ENCODE results near the gene LRIT3. TPM values are rescaled to one million over a fixed set of nuclear protein-coding genes. Genes with fewer than 3 reads are reported as not detected.

Gene LRIT3
- total RNA-seq, 4 donors from 2014 or later = 0.67 to 1.8 TPM; not detected in 2

DNA sequence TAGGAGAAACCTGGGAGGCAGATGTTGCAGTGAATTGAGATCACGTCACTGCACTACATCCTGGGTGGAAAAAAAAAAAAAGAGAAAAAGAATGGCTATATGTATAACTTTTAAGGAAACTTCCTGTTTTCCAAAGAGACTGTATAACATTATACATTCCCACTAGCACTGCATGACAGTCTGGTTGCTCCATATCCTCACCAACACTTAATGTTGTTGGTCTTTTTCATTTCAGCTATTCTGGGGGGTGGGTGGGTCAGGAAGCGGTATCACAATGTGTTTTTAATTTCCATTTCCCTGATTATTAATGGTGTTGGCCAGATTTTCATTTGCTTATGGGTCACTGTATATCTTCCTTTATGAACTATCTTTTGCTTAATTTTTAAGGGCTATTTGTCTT is 13.4 kb downstream of the LRIT3 start:
- no peak for DNase-seq
- H3K27me3 ChIP-seq = no peaks in the 10 kb centered on the region
- TF ChIP-seq, protein P1, sequence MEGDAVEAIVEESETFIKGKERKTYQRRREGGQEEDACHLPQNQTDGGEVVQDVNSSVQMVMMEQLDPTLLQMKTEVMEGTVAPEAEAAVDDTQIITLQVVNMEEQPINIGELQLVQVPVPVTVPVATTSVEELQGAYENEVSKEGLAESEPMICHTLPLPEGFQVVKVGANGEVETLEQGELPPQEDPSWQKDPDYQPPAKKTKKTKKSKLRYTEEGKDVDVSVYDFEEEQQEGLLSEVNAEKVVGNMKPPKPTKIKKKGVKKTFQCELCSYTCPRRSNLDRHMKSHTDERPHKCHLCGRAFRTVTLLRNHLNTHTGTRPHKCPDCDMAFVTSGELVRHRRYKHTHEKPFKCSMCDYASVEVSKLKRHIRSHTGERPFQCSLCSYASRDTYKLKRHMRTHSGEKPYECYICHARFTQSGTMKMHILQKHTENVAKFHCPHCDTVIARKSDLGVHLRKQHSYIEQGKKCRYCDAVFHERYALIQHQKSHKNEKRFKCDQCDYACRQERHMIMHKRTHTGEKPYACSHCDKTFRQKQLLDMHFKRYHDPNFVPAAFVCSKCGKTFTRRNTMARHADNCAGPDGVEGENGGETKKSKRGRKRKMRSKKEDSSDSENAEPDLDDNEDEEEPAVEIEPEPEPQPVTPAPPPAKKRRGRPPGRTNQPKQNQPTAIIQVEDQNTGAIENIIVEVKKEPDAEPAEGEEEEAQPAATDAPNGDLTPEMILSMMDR (IDR thresholded peaks at IDR 0.05) = no peak
- TF ChIP-seq POLR2A (IDR thresholded peaks at IDR 0.05) = no peak
- no peak overlapping the region for H3K27ac ChIP-seq
- H3K4me3 ChIP-seq = no peak overlapping the region
- no peaks in the 10 kb centered on the region for H3K36me3 ChIP-seq
- peaks cover 0 to 8% (median 0%) of the 10 kb centered on the region in 4 donors for H3K9me3 ChIP-seq
- H3K4me1 ChIP-seq = no peaks in the 10 kb centered on the region

DNA sequence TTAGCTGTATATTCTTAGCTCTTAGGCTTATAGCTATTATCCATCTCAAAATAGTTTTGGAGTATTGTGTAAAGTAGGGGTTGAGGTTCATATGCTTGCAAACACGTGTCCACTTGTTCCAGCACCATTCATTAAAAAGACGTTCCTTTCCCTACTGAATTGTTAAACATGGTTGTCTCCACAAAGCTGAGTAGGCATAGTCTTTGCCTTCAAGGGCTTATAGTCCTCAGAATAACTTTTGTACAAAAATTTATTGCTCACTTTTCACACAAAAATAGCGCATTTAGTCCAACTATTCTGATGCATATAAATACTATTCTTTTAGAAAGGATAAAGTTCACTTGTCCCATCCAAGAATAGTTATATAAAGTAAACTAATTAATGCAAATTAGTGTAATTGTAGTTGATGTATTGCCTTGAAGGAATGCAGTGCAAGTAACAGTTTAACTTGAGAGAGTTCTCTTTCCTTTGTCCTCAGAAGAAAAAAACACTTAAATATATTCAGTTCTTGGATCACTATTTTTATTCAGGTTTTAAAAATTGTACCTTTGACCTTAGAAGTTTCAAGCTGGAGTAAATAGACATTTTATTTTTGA is 14.1 kb downstream of the LRIT3 start:
- H3K9me3 ChIP-seq = peaks cover 0 to 8% (median 0%) of the 10 kb centered on the region in 4 donors
- no peak for TF ChIP-seq POLR2A (IDR thresholded peaks at IDR 0.05)
- TF ChIP-seq, protein P1 (IDR thresholded peaks at IDR 0.05) = no peak
- no peaks in the 10 kb centered on the region for H3K36me3 ChIP-seq
- no peaks in the 10 kb centered on the region for H3K4me1 ChIP-seq
- DNase-seq = no peak
- no peak overlapping the region for H3K27ac ChIP-seq
- no peaks in the 10 kb centered on the region for H3K27me3 ChIP-seq
- H3K4me3 ChIP-seq = no peak overlapping the region

DNA sequence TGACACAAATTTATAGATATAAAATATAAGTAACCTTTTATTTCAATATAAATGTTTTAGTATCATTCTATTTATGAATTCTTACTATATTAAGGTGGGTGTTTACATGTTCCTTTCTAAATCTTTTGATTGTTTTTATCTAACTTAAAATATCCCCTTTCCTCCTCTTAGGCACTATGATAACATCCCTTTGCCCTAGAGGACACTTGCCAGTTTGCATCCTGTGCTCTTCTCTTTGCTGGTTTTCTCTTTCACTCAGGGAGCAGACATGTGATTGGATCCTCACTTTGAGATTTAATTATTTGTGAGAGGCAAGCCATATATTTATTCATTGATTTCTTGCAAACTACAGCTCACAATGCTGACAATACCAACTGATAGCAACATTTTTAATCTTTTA is 16.2 kb downstream of the LRIT3 start:
- Histone ChIP-seq H3K4me3 (no peak overlapping the region), H3K9me3 (peaks cover 0 to 8% (median 0%) of the 10 kb centered on the region in 4 donors), H3K27ac (no peak overlapping the region), H3K27me3 (no peaks in the 10 kb centered on the region), H3K4me1 (no peaks in the 10 kb centered on the region), H3K36me3 (no peaks in the 10 kb centered on the region)
- TF ChIP-seq POLR2A (IDR thresholded peaks at IDR 0.05) = no peak
- TF ChIP-seq, protein P1 (IDR thresholded peaks at IDR 0.05) = no peak
- DNase-seq = no peak

DNA sequence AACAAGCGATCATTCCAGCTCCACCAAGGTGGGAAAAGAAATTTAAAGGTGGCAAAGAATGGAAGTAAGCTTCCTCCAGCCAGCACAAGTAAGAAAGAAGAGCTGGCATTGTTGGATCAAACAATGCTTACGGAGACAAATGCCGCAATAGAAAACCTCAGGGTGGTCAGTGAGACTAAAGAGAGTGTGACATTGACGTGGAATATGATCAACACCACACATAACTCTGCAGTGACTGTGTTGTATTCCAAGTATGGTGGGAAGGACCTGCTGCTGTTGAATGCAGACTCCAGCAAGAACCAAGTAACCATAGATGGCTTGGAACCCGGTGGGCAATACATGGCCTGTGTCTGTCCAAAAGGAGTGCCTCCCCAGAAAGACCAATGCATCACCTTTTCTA is 22.2 kb downstream of the LRIT3 start:
- TF ChIP-seq POLR2A (IDR thresholded peaks at IDR 0.05) = no peak
- TF ChIP-seq, protein P1 (IDR thresholded peaks at IDR 0.05) = no peak
- Histone ChIP-seq H3K36me3 (no peaks in the 10 kb centered on the region), H3K9me3 (no peaks in the 10 kb centered on the region), H3K4me1 (no peaks in the 10 kb centered on the region), H3K27me3 (no peaks in the 10 kb centered on the region), H3K27ac (no peak overlapping the region), H3K4me3 (no peak overlapping the region)
- no peak for DNase-seq

DNA sequence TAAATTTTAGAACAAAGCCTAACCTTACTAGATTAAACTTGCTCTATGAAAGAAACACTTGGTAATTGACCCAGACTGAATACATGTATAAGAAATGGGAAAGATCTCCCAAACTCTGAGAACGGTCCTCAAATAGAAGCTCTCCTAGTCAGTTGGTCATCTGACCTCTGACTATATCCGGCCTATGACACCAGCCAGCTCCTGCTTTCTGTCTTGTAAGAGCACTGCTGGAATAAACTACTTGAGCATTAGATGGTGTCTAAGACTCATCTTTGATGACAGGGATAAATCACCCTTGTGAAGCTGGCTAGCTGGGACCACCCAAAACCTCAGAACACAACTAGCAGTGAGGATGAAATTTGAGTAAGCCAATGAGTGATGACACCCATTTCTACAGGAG is 24.2 kb downstream of the LRIT3 start:
- Histone ChIP-seq H3K4me3 (no peak overlapping the region), H3K27ac (no peak overlapping the region), H3K36me3 (no peaks in the 10 kb centered on the region), H3K9me3 (no peaks in the 10 kb centered on the region), H3K27me3 (no peaks in the 10 kb centered on the region), H3K4me1 (no peaks in the 10 kb centered on the region)
- no peak for DNase-seq
- TF ChIP-seq, protein P1 (IDR thresholded peaks at IDR 0.05) = no peak
- no peak for TF ChIP-seq POLR2A (IDR thresholded peaks at IDR 0.05)
